ENCODE measurements around the gene HYAL1.

The HYAL1 gene

DNA sequence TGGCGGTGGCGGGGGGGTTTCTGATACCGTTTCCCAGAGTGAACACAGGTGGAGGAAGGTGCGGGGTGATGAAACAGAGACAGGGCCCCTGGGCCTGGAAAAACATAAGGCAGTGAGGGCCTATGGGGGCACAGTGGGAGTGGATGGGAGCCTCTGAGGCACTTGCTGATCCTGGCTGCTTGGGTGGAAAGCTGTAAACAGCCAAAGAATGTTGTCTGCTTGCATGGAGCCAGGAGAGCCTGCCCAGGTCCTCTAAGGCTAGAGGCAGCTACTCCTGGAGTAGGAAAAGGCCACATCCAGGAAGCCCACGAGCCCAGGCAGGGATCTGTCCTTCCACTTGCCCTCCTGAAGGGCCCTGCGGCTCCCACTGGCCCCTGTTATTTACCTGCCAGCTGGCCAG lies 37.4 kb downstream of the HYAL1 start:
- H3K36me3 ChIP-seq (ENCODE audit: control insufficient read depth in 1 of 2, insufficient read depth in 2 of 2, low read length in 2 of 2): no peaks in the 10 kb centered on the region
- H2BK5ac ChIP-seq (ENCODE audit: low read depth, low read length, poor library complexity): peak overlapping the region; percentile 81
- H3K14ac ChIP-seq (ENCODE audit: low read length): peak overlapping the region; percentile 92
- H3K27ac ChIP-seq (ENCODE audit: low read depth, low read length): peak overlapping the region; percentile 41
- peak overlapping the region; percentile 62 for H2BK120ac ChIP-seq (ENCODE audit: insufficient read depth, low read length, poor library complexity)
- H4K91ac ChIP-seq (ENCODE audit: low read depth, low read length): peak overlapping the region; percentile 98
- H3K9me3 ChIP-seq (ENCODE audit: insufficient read depth, low read depth, low read length): no peaks in the 10 kb centered on the region
- H2AK5ac ChIP-seq (ENCODE audit: low read length): peak overlapping the region; percentile 53
- H3K4me2 ChIP-seq (ENCODE audit: low read length): no peak overlapping the region
- no peaks in the 10 kb centered on the region for H3K27me3 ChIP-seq (ENCODE audit: insufficient read depth, low read length)
- no CpG with 5 or more reads among the region's 6 CpGs for WGBS (ENCODE audit: extremely low coverage, insufficient coverage, insufficient read length)
- H4K8ac ChIP-seq (ENCODE audit: low read depth, low read length): peak overlapping the region; percentile 80
- peaks cover 31% of the 10 kb centered on the region for H3K79me1 ChIP-seq (ENCODE audit: low read length)
- DNase-seq: peak; percentile 64 to 73
- H4K12ac ChIP-seq (ENCODE audit: low read depth, low read length): no peak overlapping the region
- H3K23ac ChIP-seq (ENCODE audit: low read length): no peak overlapping the region
- H3K79me2 ChIP-seq (ENCODE audit: control insufficient read depth, insufficient read depth, low read length, poor library complexity): peaks cover 7% of the 10 kb centered on the region
- H2BK12ac ChIP-seq (ENCODE audit: low read length): peak overlapping the region; percentile 98
- H3K18ac ChIP-seq (ENCODE audit: low read length): peak overlapping the region; percentile 56
- no peak overlapping the region for H3K4ac ChIP-seq (ENCODE audit: low read depth, low read length)
- H3K4me1 ChIP-seq (ENCODE audit: control insufficient read depth in 1 of 2, insufficient read depth in 2 of 2, low read length in 2 of 2): peaks cover 45 to 46% of the 10 kb centered on the region in 2 experiments
- no peak overlapping the region for H3K9ac ChIP-seq (ENCODE audit: low read length)
- no peak overlapping the region for H2AFZ ChIP-seq (ENCODE audit: insufficient read depth, low read length, poor library complexity)
- H3K4me3 ChIP-seq (ENCODE audit: low read depth, low read length): no peak overlapping the region

DNA sequence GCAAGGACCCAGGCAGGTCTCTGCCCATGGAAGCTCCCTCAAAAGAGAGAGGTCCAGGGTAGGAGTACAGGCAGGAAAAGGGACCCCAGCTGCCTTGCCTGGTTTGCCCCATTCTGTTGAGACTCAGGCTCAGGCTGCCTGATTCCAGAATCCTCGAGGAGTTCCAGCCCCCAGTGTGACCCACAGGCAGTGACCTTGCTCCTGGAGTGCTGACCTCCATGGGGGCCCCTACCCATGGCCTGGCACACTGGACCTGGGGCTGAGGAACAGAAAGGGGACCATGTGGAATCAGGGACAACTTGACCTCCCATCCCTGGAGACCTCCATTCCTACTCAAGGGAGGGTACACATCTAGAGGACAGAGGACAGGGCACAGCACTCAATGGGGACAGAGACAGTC lies 37.8 kb downstream of the HYAL1 start:
- Histone ChIP-seq H2BK120ac (ENCODE audit: insufficient read depth, low read length, poor library complexity) (peak overlapping the region; percentile 62), H4K12ac (ENCODE audit: low read depth, low read length) (peak overlapping the region; percentile 12), H3K27ac (ENCODE audit: low read depth, low read length) (peak overlapping the region; percentile 41), H3K79me1 (ENCODE audit: low read length) (peaks cover 35% of the 10 kb centered on the region), H3K27me3 (ENCODE audit: insufficient read depth, low read length) (no peaks in the 10 kb centered on the region), H3K4me3 (ENCODE audit: low read depth, low read length) (no peak overlapping the region), H3K14ac (ENCODE audit: low read length) (peak overlapping the region; percentile 92), H3K79me2 (ENCODE audit: control insufficient read depth, insufficient read depth, low read length, poor library complexity) (peaks cover 10% of the 10 kb centered on the region), H3K9ac (ENCODE audit: low read length) (no peak overlapping the region), H4K8ac (ENCODE audit: low read depth, low read length) (peak overlapping the region; percentile 80), H3K4ac (ENCODE audit: low read depth, low read length) (peak overlapping the region; percentile 66), H2BK12ac (ENCODE audit: low read length) (peak overlapping the region; percentile 98), H3K23ac (ENCODE audit: low read length) (no peak overlapping the region), H3K9me3 (ENCODE audit: insufficient read depth, low read depth, low read length) (no peaks in the 10 kb centered on the region), H3K4me1 (ENCODE audit: control insufficient read depth in 1 of 2, insufficient read depth in 2 of 2, low read length in 2 of 2) (peaks cover 45 to 48% of the 10 kb centered on the region in 2 experiments), H2AK5ac (ENCODE audit: low read length) (peak overlapping the region; percentile 53), H3K4me2 (ENCODE audit: low read length) (no peak overlapping the region), H2BK5ac (ENCODE audit: low read depth, low read length, poor library complexity) (peak overlapping the region; percentile 81), H4K91ac (ENCODE audit: low read depth, low read length) (peak overlapping the region; percentile 98), H2AFZ (ENCODE audit: insufficient read depth, low read length, poor library complexity) (peak overlapping the region; percentile 8), H3K18ac (ENCODE audit: low read length) (peak overlapping the region; percentile 56), H3K36me3 (ENCODE audit: control insufficient read depth in 1 of 2, insufficient read depth in 2 of 2, low read length in 2 of 2) (no peaks in the 10 kb centered on the region)
- DNase-seq: no peak
- WGBS (ENCODE audit: extremely low coverage, insufficient coverage, insufficient read length): no CpG with 5 or more reads among the region's 1 CpG

DNA sequence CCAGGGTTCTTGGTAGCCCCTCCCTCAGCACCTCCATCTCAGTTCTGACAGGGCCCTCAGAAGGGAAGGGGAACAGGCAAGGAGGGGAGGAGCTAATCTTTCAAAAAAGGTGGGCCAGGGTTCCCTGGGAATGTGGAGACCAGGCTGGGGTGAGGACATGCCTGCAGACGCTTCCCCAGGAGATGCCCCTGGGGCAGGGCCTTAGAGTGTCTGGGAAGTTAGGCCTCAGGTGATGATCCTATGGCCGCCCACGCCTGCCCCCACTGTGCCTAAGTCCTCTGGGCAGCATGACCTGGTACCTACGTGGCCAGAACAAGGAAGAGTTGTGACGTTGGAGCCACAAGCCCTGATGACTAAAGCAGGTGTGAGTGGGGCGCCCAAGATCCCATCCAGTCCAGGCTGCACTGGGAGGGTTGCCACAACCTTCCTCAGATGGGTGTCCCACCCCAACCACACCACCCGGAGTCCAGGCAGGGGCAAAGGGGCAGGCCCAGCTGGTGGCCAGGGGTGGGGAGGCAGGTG lies 38.3 kb downstream of the HYAL1 start:
- WGBS (ENCODE audit: extremely low coverage, insufficient coverage, insufficient read length): no CpG with 5 or more reads among the region's 7 CpGs
- H3K4ac ChIP-seq (ENCODE audit: low read depth, low read length): peak overlapping the region; percentile 49
- H3K9me3 ChIP-seq (ENCODE audit: insufficient read depth, low read depth, low read length): no peaks in the 10 kb centered on the region
- H3K9ac ChIP-seq (ENCODE audit: low read length): no peak overlapping the region
- H3K18ac ChIP-seq (ENCODE audit: low read length): peak overlapping the region; percentile 56
- peak overlapping the region; percentile 80 for H4K8ac ChIP-seq (ENCODE audit: low read depth, low read length)
- peak overlapping the region; percentile 98 for H4K91ac ChIP-seq (ENCODE audit: low read depth, low read length)
- H2BK120ac ChIP-seq (ENCODE audit: insufficient read depth, low read length, poor library complexity): peak overlapping the region; percentile 62
- no peaks in the 10 kb centered on the region for H3K36me3 ChIP-seq (ENCODE audit: control insufficient read depth in 1 of 2, insufficient read depth in 2 of 2, low read length in 2 of 2)
- peak overlapping the region; percentile 53 for H2AK5ac ChIP-seq (ENCODE audit: low read length)
- H2BK5ac ChIP-seq (ENCODE audit: low read depth, low read length, poor library complexity): peak overlapping the region; percentile 81
- H3K79me2 ChIP-seq (ENCODE audit: control insufficient read depth, insufficient read depth, low read length, poor library complexity): peaks cover 14% of the 10 kb centered on the region
- H4K12ac ChIP-seq (ENCODE audit: low read depth, low read length): peak overlapping the region; percentile 12
- H3K4me3 ChIP-seq (ENCODE audit: low read depth, low read length): no peak overlapping the region
- H3K27me3 ChIP-seq (ENCODE audit: insufficient read depth, low read length): no peaks in the 10 kb centered on the region
- H3K23ac ChIP-seq (ENCODE audit: low read length): no peak overlapping the region
- peak overlapping the region; percentile 92 for H3K14ac ChIP-seq (ENCODE audit: low read length)
- peak overlapping the region; percentile 41 for H3K27ac ChIP-seq (ENCODE audit: low read depth, low read length)
- peaks cover 46 to 49% of the 10 kb centered on the region in 2 experiments for H3K4me1 ChIP-seq (ENCODE audit: control insufficient read depth in 1 of 2, insufficient read depth in 2 of 2, low read length in 2 of 2)
- no peak overlapping the region for H2AFZ ChIP-seq (ENCODE audit: insufficient read depth, low read length, poor library complexity)
- H3K79me1 ChIP-seq (ENCODE audit: low read length): peaks cover 40% of the 10 kb centered on the region
- no peak overlapping the region for H3K4me2 ChIP-seq (ENCODE audit: low read length)
- DNase-seq: peak; percentile 90 to 91
- peak overlapping the region; percentile 98 for H2BK12ac ChIP-seq (ENCODE audit: low read length)

DNA sequence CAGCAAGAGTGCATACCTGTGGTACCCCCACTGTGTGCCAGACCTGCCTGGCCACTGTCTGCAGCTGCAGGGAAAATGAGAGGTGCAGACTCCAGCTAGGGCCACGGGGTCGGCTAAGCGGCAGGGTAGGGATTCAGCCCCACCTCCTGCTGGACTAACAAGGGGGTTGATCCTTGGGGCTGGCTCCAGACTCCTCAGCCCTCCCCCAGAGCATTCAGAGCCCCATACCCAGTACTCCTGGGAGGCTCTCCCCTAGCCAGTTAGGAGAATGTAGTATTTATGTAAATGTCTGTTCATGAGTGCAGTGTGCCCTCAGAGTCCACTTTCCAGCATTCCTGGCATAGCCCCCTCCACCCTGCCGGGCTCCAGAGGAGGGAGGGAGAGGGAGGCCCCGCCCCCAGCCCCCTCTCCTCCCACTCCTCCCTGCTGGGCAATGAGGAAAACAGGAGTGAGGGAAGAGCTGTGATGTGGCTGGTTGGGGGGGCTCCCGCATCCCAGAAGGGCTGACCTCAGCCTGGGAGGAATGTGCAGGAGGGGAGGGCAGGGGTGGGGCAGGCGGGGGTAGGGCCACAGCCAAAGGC lies 38.9 kb downstream of the HYAL1 start:
- peaks cover 45 to 48% of the 10 kb centered on the region in 2 experiments for H3K4me1 ChIP-seq (ENCODE audit: control insufficient read depth in 1 of 2, insufficient read depth in 2 of 2, low read length in 2 of 2)
- H3K27me3 ChIP-seq (ENCODE audit: insufficient read depth, low read length): no peaks in the 10 kb centered on the region
- peaks cover 41% of the 10 kb centered on the region for H3K79me1 ChIP-seq (ENCODE audit: low read length)
- H2BK5ac ChIP-seq (ENCODE audit: low read depth, low read length, poor library complexity): peak overlapping the region; percentile 91
- peak overlapping the region; percentile 95 for H2BK12ac ChIP-seq (ENCODE audit: low read length)
- peak overlapping the region; percentile 93 for H3K27ac ChIP-seq (ENCODE audit: low read depth, low read length)
- no peak overlapping the region for H3K23ac ChIP-seq (ENCODE audit: low read length)
- peak overlapping the region; percentile 87 for H4K8ac ChIP-seq (ENCODE audit: low read depth, low read length)
- peak overlapping the region; percentile 20 for H3K9ac ChIP-seq (ENCODE audit: low read length)
- peak overlapping the region; percentile 51 for H4K12ac ChIP-seq (ENCODE audit: low read depth, low read length)
- peak overlapping the region; percentile 94 for H2AK5ac ChIP-seq (ENCODE audit: low read length)
- H4K91ac ChIP-seq (ENCODE audit: low read depth, low read length): peak overlapping the region; percentile 97
- peaks cover 0 to 1% of the 10 kb centered on the region in 2 experiments for H3K36me3 ChIP-seq (ENCODE audit: control insufficient read depth in 1 of 2, insufficient read depth in 2 of 2, low read length in 2 of 2)
- H3K4me3 ChIP-seq (ENCODE audit: low read depth, low read length): no peak overlapping the region
- peak overlapping the region; percentile 35 for H2AFZ ChIP-seq (ENCODE audit: insufficient read depth, low read length, poor library complexity)
- no peaks in the 10 kb centered on the region for H3K9me3 ChIP-seq (ENCODE audit: insufficient read depth, low read depth, low read length)
- H2BK120ac ChIP-seq (ENCODE audit: insufficient read depth, low read length, poor library complexity): peak overlapping the region; percentile 96
- peak overlapping the region; percentile 61 for H3K4ac ChIP-seq (ENCODE audit: low read depth, low read length)
- DNase-seq: peak; percentile 89 to 93
- peak overlapping the region; percentile 44 for H3K4me2 ChIP-seq (ENCODE audit: low read length)
- peak overlapping the region; percentile 96 for H3K14ac ChIP-seq (ENCODE audit: low read length)
- WGBS (ENCODE audit: extremely low coverage, insufficient coverage, insufficient read length): no CpG with 5 or more reads among the region's 7 CpGs
- peak overlapping the region; percentile 88 for H3K18ac ChIP-seq (ENCODE audit: low read length)
- peaks cover 14% of the 10 kb centered on the region for H3K79me2 ChIP-seq (ENCODE audit: control insufficient read depth, insufficient read depth, low read length, poor library complexity)

Data from trophoblast cell (in vitro differentiated cells and primary cell).